HG03039 (cell line): ENCODE measurements around the gene KIAA1614.
A peak's percentile ranks its signal among the peaks of the same experiment; 100 is the strongest.

Experiments
- ATAC-seq: cut with Tn5 transposase; IDR thresholded peaks from one replicate; pipeline ENCODE4 v1.9.1; 2021; ENCODE audit warnings: mild to moderate bottlenecking, moderate library complexity; ENCODE audit not compliant: unreplicated experiment

The KIAA1614 gene

GRCh38 chr1:180941518-180942275, 29.0 kb downstream of the KIAA1614 start:
- ATAC-seq = no peak

DNA sequence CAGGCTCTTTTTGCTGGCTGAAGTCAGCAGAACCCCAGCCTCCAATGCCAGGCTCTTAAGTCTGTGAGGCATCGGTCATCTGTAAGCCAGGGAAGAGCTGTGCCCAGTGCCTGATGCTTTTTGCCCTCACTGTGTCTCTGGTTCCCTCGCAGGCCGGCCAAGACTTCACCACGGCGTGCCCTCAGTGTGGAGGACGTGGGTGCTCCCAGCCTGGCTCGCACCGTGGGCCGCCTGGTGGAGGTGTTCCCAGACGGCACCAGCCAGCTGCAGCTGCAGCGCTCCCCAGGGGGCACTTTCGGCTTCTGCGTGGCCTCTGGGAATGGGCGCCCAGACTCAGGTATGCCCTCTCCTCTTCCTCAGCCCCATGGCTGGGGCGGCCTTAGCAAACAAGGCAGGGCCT, 32.5 kb downstream of the KIAA1614 start:
- ATAC-seq = no peak

- no peak for ATAC-seq
Measured at GRCh38 chr1:180945551-180945950, 32.9 kb downstream of the KIAA1614 start.

DNA sequence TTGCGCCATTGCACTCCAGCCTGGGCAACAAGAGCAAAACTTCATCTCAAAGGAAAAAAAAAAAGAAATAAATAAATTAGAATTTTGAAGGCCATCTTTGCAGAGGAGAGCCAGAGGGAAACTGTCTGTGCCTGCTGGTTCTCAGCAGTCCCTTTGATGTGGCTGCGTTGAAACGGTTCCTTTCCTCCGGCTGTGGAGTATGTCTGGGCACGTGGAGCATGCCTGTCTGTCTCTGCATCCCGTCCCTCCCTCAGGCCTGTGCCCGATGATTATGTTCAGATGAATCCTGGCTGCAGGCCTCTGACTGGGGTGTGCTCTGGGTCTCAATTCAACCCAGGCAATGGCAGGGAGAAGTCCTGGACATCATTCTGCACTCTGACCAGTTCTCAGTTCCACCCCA, 33.4 kb downstream of the KIAA1614 start:
- ATAC-seq = no peak

GRCh38 chr1:180946541-180947498, 34.1 kb downstream of the KIAA1614 start:
- ATAC-seq = no peak

- no peak for ATAC-seq
Measured at GRCh38 chr1:180947499-180947885, 34.8 kb downstream of the KIAA1614 start.

DNA sequence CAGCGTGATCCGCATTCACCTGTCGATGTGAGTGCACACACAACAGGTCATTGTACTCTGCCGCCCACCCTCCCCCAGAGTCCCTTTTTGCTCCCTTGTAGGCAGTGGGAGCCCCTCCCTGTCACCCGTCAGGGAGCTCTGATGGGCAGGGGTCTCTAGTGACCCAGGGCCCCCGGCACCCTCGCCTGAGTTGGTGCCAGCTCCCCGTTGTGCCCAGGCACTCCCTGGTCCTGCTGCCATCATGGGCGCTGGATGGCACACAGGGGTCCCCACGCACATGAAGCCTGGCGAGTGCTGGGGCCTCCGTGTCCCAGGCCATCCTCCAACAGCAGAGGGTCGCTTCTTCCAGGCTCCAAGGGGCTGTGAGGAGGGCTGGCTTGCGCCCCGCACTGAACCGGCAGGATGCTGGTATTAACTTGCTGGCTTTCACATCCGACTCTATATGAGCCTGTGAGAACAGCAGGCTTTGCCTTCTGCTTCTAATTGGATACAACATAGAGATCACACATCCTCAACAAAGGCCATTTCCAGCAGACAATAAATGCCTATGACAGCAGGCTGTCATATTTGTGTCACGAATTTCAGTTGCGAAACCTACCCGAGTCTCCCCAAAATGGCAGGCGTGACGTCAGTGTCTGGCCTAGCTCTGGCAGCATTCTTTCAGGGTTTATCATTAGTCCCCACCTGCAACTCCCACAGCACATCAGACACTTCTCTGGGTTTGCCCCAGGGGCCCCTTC, 35.4 kb downstream of the KIAA1614 start:
- no peak for ATAC-seq

GRCh38 chr1:180948641-180949615, 36.2 kb downstream of the KIAA1614 start:
- ATAC-seq = no peak

GRCh38 chr1:180949616-180950000, 36.9 kb downstream of the KIAA1614 start:
- ATAC-seq = no peak

DNA sequence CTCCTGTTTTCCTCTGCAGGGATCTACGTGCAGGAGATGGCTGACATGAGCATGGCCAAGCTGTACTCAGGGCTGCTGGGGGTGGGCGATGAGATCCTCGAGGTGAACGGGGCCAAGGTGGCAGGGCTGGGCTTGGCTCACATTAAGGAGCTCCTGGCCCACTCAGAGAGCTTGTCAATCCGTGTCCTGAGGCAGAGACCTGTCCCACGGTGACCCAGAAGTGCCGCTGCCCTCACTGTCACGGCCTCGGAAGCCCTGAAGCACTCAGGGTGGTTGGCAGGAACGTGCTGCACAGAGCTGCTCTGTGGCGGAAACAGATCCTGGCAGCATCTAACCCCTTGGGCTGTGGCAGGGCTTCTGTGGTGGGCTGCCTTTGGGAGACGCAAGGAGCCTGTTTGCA, 37.6 kb downstream of the KIAA1614 start:
- no peak for ATAC-seq

- no peak for ATAC-seq
Measured at GRCh38 chr1:180951186-180951745, 38.6 kb downstream of the KIAA1614 start.

DNA sequence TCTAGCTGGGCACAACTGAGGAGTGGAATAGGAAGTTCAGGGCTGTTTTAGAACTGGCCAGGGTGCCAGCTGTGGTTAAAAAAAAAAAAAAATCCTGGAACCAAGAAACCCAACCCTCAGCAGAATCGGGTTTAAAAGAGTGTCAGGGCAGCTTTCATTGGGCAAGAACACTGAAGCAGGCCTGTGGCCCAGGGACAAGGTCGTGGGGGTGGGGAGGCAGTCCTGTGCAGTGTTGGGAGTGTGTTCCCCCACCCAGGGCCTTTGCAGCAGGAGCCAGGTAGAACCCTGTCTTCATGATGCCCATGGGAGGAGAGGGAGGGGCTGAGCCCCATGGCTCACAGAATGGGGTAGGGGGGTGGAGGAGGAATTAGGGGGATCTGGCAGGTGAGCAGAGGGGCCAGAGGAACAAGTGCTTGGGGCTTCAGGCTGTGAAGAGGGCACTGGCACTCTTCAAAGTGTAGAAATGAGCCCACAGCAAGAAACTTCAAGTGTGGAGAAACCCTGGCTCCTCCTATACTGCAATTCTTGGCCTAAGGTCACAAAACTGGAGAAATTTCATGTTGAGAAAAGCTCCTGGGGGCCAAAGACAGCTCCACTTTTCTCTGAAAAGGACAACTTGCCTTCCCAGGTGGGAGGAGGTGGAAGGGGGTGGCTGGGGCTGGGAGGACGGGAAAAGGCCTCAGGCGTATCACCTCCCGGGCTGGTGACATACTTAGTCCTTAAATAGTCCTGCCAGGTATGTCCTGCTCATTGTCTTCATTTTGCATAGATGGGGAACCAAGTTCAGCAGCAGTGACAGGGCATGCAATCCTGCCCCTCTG, 39.3 kb downstream of the KIAA1614 start:
- ATAC-seq = no peak

DNA sequence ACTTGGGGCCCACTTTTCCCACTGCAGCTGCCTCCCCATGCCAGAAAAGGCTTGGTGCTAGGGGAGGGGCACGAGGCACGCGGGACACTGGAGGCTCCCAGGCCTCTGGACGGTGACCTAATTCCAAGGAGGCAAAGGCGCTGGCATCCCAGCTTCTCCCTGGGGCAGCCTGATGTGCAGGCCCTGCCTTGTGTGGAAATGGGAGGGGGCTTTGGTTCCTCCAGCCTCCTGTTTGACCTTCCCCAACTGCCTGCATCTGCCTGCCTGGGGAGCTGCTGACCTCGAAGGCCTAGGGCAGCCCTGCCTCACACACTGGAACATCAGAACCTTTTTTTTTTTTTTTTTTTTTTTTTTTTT, 39.9 kb downstream of the KIAA1614 start:
- ATAC-seq = no peak

GRCh38 chr1:180953291-180954004, 40.8 kb downstream of the KIAA1614 start:
- peak; percentile 13 for ATAC-seq

DNA sequence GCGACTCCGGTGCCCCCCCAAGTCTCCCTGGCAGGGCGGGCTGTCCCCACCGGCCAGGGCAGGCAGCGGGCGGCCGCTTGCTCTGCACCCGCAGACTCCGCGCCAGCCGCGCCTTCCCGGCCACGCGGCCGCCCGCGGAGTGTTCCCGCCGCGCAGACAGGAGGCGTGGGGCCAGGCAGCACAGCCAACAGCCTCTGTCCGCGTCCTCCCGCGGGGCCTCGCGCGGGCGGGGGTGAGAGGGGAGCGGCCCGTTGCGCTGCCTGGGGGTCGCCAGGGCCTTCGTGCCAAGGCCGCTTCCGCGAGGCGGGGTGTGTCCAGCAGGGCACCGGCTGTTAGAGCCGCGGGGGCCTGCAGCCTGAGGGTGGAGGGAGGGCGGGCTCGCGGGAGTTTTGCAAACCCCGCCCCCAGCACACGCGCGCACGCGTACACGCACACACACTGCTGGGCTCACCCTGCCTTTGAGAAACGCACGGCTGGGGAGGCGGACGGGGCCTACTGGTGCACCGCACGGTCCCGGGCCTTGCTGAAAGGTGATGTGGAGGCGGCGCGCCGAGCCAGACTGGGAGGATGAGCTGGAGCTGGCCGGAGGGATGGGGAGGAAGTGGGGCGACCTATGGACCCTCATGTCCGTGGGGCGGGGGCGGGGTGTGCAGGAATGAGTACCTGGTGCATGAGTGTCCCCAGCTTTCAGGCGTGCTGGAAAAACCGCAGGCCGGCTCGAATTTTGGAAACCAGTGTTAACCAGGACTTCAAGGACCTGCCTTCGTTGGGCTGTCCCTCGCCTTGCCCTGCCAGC, 41.5 kb downstream of the KIAA1614 start:
- ATAC-seq = peak; percentile 77

GRCh38 chr1:180954801-180955165, 42.1 kb downstream of the KIAA1614 start:
- ATAC-seq = no peak

GRCh38 chr1:180956028-180956640, 43.4 kb downstream of the KIAA1614 start:
- ATAC-seq = no peak
